Lung (tissue), 12 donors: ENCODE measurements around the gene TMEM132E. TPM values are rescaled to one million over a fixed set of nuclear protein-coding genes. Genes with fewer than 3 reads are reported as not detected.

ENCODE experiments used
- ATAC-seq: fragments of 200-7000 bp; cut with Tn5 transposase; one replicate; pipeline ENCODE4 v1.9.1; 2020; ENCODE audit warnings: moderate number of reproducible peaks; ENCODE audit not compliant: insufficient read depth, low FRiP score
- DNase-seq, 3 donors: peaks; one replicate each; pipeline ENCODE4 v3.0.0-alpha.2; 2013 to 2017
- H3K27ac ChIP-seq, 2 donors: one replicate each; pipeline ENCODE4 v1.5.1; 2013; ENCODE audit warnings: mild to moderate bottlenecking in 2 of 2, moderate library complexity in 2 of 2, control low read depth in 1 of 2, inconsistent platforms in 1 of 2, low read depth in 1 of 2, low read length in 1 of 2
- H3K27me3 ChIP-seq, 3 donors: one replicate each; pipeline ENCODE4 v1.5.1; 2013; ENCODE audit warnings: low read length in 2 of 3; ENCODE audit not compliant: control insufficient read depth in 3 of 3, insufficient read depth in 3 of 3
- H3K36me3 ChIP-seq, 4 donors: one replicate each; pipeline ENCODE4 v1.5.1; 2013; ENCODE audit warnings: low read length in 4 of 4, mild to moderate bottlenecking in 1 of 4, moderate library complexity in 1 of 4; ENCODE audit not compliant: control insufficient read depth in 4 of 4, insufficient read depth in 4 of 4
- H3K4me1 ChIP-seq, 5 donors: one replicate each; pipeline ENCODE4 v1.5.1; 2013; ENCODE audit warnings: low read length in 5 of 5, mild to moderate bottlenecking in 2 of 5, moderate library complexity in 1 of 5; ENCODE audit not compliant: control insufficient read depth in 5 of 5, insufficient read depth in 5 of 5
- H3K4me3 ChIP-seq: one replicate; pipeline ENCODE4 v1.5.1; 2013; ENCODE audit warnings: mild to moderate bottlenecking, control low read depth, moderate library complexity
- H3K9ac ChIP-seq, 2 donors: one replicate each; pipeline ENCODE4 v1.5.1; 2013; ENCODE audit warnings: low read length in 2 of 2, control low read depth in 1 of 2; ENCODE audit not compliant: insufficient read depth in 1 of 2
- H3K9me3 ChIP-seq, 4 donors: one replicate each; pipeline ENCODE4 v1.5.1; 2013; ENCODE audit warnings: low read length in 3 of 4, mild to moderate bottlenecking in 1 of 4, moderate library complexity in 1 of 4; ENCODE audit not compliant: control insufficient read depth in 4 of 4, insufficient read depth in 3 of 4
- WGBS, 2 donors: extraction: QIAGEN DNeasy Blood & Tissue Kit; methylation state at CpG; one replicate each; pipeline ENCODE4 v1.1.7; 2013; 5-methylcytosine and 5-hydroxymethylcytosine counted together
- polyA plus RNA-seq, 2 donors: library from polyadenylated mRNA; stranded (reverse); fragments of 200-250 nt; gene quantifications; one replicate each; pipeline ENCODE4 v1.2.1, GENCODE V29; 2013
- total RNA-seq, 2 donors: library from RNA; depleted of rRNA in 1 of 2; stranded (reverse); fragments of >200 nt in 1 of 2; gene quantifications; one replicate each; pipeline ENCODE4 v1.2.1, GENCODE V29; 2014 to 2021
- TF ChIP-seq, protein P1 (sequence below): IDR thresholded peaks from 2 replicates; pipeline ENCODE4 v1.5.1; 2012; ENCODE audit warnings: mild to moderate bottlenecking; ENCODE audit errors: control extremely low read depth, extremely low read depth
- donor health status: control.
- donor health status: control.
- donor health status: Bipolar disorder and iron deficiency.
- donor health status: healthy.
- donor health status: DM: yes; HTN: yes; CAD: no.

TMEM132E gene
- total and polyA plus RNA-seq, 4 donors, result 0.02 to 0.17 (median 0.07) TPM

DNA sequence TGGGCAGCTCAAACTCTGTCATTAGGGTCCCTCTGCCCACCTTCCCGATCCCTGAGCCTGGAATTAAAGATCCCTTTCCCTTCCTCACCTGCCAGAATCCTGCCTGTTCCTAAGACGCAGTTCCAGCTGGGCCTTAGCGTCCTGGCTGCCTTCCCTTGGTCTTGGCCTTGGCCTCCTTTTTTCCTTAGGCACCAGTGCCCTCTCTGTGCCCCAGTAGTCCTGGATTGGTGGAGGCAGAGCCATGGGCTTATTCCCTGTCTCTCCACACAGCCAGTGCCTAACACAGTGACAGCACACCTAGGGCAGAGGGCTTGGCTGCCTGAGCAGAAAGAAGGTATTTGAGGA, 3.5 kb downstream of the TMEM132E start:
- H3K4me3 ChIP-seq, result no peak overlapping the region
- no peaks in the 10 kb centered on the region for H3K36me3 ChIP-seq
- no peak overlapping the region for H3K27ac ChIP-seq
- peaks cover 17 to 66% (median 54%) of the 10 kb centered on the region in 3 donors for H3K27me3 ChIP-seq
- TF ChIP-seq, protein P1, sequence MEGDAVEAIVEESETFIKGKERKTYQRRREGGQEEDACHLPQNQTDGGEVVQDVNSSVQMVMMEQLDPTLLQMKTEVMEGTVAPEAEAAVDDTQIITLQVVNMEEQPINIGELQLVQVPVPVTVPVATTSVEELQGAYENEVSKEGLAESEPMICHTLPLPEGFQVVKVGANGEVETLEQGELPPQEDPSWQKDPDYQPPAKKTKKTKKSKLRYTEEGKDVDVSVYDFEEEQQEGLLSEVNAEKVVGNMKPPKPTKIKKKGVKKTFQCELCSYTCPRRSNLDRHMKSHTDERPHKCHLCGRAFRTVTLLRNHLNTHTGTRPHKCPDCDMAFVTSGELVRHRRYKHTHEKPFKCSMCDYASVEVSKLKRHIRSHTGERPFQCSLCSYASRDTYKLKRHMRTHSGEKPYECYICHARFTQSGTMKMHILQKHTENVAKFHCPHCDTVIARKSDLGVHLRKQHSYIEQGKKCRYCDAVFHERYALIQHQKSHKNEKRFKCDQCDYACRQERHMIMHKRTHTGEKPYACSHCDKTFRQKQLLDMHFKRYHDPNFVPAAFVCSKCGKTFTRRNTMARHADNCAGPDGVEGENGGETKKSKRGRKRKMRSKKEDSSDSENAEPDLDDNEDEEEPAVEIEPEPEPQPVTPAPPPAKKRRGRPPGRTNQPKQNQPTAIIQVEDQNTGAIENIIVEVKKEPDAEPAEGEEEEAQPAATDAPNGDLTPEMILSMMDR, result no peak
- peaks cover 0 to 38% (median 0%) of the 10 kb centered on the region in 5 donors for H3K4me1 ChIP-seq
- ATAC-seq (no peak), DNase-seq (no peak)
- H3K9ac ChIP-seq, result no peak overlapping the region
- WGBS, 2 donors, result 27 to 29% methylated on average over 3 of the region's 3 CpGs
- no peaks in the 10 kb centered on the region for H3K9me3 ChIP-seq

DNA sequence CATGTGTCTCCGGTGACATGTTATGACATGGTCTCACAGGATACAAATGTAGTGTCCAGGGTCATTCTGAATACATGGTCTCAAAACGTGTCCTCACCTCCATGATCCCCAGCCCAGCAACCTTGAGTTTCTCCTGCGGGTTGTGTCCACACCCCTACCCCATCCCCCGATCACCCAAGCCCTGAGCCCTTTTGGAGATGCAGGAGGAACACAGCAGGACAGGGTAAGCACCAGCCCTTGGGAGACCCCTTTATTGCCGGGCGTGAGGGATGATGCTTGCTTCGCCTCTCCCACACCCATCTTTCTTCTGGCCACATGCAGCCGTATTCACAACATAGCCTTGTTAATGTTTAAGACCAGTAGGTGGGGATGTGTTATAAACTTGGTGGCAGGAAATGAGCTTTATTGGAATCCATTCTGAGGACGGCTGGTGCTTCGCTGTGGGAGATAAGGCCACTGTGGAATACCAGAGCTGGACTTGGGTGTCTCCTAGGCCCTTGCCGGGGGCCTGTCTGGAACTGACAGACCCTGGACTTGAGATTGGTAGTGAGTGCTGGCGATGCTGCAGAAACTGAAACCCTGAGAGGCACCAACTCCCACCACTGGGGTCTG, 5.5 kb downstream of the TMEM132E start:
- H3K27ac ChIP-seq, result no peak overlapping the region
- H3K9ac ChIP-seq, result no peak overlapping the region
- H3K4me1 ChIP-seq, result peaks cover 0 to 19% (median 0%) of the 10 kb centered on the region in 5 donors
- peak; percentile 49 to 71 (median 70) for DNase-seq
- TF ChIP-seq, protein P1, result no peak
- peaks cover 17 to 61% (median 44%) of the 10 kb centered on the region in 3 donors for H3K27me3 ChIP-seq
- ATAC-seq, result no peak
- H3K9me3 ChIP-seq, result no peaks in the 10 kb centered on the region
- no peak overlapping the region for H3K4me3 ChIP-seq
- WGBS, 2 donors, result 28 to 29% methylated on average over 12 of the region's 12 CpGs
- no peaks in the 10 kb centered on the region for H3K36me3 ChIP-seq

DNA sequence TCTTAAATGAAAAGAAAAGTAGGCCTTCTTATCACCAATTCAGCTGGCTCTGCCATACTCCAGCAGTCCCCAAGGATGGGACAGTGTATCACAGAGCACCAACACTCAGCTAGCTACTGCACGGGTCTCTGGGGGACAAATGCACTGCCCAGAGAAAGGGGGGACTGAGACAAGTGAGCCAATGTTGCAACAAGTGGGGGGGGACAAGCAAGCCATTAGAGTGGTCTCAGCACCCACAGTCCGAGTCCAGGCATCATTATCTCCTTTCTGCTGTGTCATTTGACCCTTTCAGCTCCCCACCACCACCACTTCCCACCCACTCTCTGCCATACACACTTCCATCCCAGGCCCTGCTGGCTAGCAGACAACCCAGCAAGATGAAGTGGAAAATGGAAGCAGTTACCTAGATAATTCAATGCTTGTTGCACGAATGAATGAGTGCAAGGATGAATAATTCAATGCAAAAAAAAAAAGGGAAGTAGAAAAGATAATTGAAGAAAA, 7.0 kb downstream of the TMEM132E start:
- Histone ChIP-seq H3K4me1 (peaks cover 0 to 6% (median 0%) of the 10 kb centered on the region in 5 donors), H3K9me3 (no peaks in the 10 kb centered on the region), H3K9ac (no peak overlapping the region), H3K4me3 (no peak overlapping the region), H3K36me3 (no peaks in the 10 kb centered on the region), H3K27me3 (peaks cover 12 to 57% (median 39%) of the 10 kb centered on the region in 3 donors), H3K27ac (no peak overlapping the region)
- TF ChIP-seq, protein P1, result no peak
- DNase-seq, result no peak
- ATAC-seq, result no peak
- 54 to 59% methylated on average over 3 of the region's 3 CpGs for WGBS, 2 donors
